Osteoblast (primary cell): ENCODE data around the gene STIP1. TPM values are rescaled to one million over a fixed set of nuclear protein-coding genes. Genes with fewer than 3 reads are reported as not detected.

Source experiments
- DNase-seq: peaks from one replicate; pipeline ENCODE4 v3.0.0; 2011; ENCODE audit warnings: low spot score, mixed read lengths; ENCODE audit not compliant: insufficient read length; ENCODE audit errors: missing footprints
- H2AFZ ChIP-seq: 2 replicates; pipeline ENCODE4 v1.6.0; 2011; ENCODE audit warnings: mild to moderate bottlenecking, low read length
- H3K27ac ChIP-seq: 2 replicates; pipeline ENCODE4 v1.5.1; 2011; ENCODE audit warnings: mild to moderate bottlenecking, low read depth, low read length, moderate library complexity
- H3K27me3 ChIP-seq: 2 replicates; pipeline ENCODE4 v1.6.0; 2012; ENCODE audit warnings: mild to moderate bottlenecking, control low read depth, inconsistent platforms, low read length, moderate library complexity; ENCODE audit not compliant: insufficient read depth
- H3K36me3 ChIP-seq: 2 replicates; pipeline ENCODE4 v1.5.1; 2011; ENCODE audit warnings: mild to moderate bottlenecking, low read length, control low read depth, moderate library complexity; ENCODE audit not compliant: insufficient read depth
- H3K4me1 ChIP-seq: 2 replicates; pipeline ENCODE4 v1.5.1; 2011; ENCODE audit warnings: mild to moderate bottlenecking, low read length, control low read depth, moderate library complexity; ENCODE audit not compliant: insufficient read depth
- H3K4me2 ChIP-seq: 2 replicates; pipeline ENCODE4 v1.6.0; 2011; ENCODE audit warnings: mild to moderate bottlenecking, low read length; ENCODE audit not compliant: insufficient read depth
- H3K4me3 ChIP-seq: fragments of 200-600 bp; sonication (generic); 3 replicates; pipeline ENCODE4 v1.5.1; 2012; ENCODE audit warnings: mild to moderate bottlenecking, low read length, inconsistent platforms; ENCODE audit not compliant: insufficient read depth
- H3K79me2 ChIP-seq: 2 replicates; pipeline ENCODE4 v1.6.0; 2012; ENCODE audit warnings: mild to moderate bottlenecking, low read length, control low read depth, inconsistent platforms; ENCODE audit not compliant: insufficient read depth
- H3K9me3 ChIP-seq: 2 replicates; pipeline ENCODE4 v1.5.1; 2011; ENCODE audit warnings: low read depth, low read length, control low read depth
- H4K20me1 ChIP-seq: 2 replicates; pipeline ENCODE4 v1.6.0; 2012; ENCODE audit warnings: mild to moderate bottlenecking, low read length, control low read depth; ENCODE audit not compliant: insufficient read depth
- CTCF ChIP-seq: IDR thresholded peaks from 2 replicates; pipeline ENCODE4 v1.5.1; 2011; ENCODE audit warnings: mild to moderate bottlenecking, low read depth, low read length, moderate library complexity; ENCODE audit errors: extremely low read depth
- total RNA-seq: library from RNA; depleted of rRNA; stranded (reverse); fragments of >200 nt; gene quantifications from 2 replicates; pipeline ENCODE4 v1.2.3, GENCODE V29; 2012

Gene STIP1
- total RNA-seq, 1 donor = 94.5 TPM

- Histone ChIP-seq H3K9me3 (no peaks in the 10 kb centered on the region), H3K4me2 (peak overlapping the region; percentile 94), H2AFZ (no peak overlapping the region), H3K79me2 (peaks cover 26% of the 10 kb centered on the region), H3K27me3 (no peaks in the 10 kb centered on the region), H4K20me1 (peaks cover 6% of the 10 kb centered on the region), H3K4me1 (peaks cover 35% of the 10 kb centered on the region), H3K36me3 (peaks cover 5% of the 10 kb centered on the region), H3K27ac (no peak overlapping the region), H3K4me3 (no peak overlapping the region)
- no peak for TF ChIP-seq CTCF
- DNase-seq = no peak
Measured at GRCh38 chr11:64183890-64184289, 2.1 kb upstream of the STIP1 start.

GRCh38 chr11:64185175-64185692 is 737 bp upstream of the STIP1 start:
- Histone ChIP-seq H3K4me3 (peak overlapping the region; percentile 83), H3K27ac (peak overlapping the region; percentile 91), H3K36me3 (peaks cover 5% of the 10 kb centered on the region), H3K27me3 (no peaks in the 10 kb centered on the region), H4K20me1 (peaks cover 6% of the 10 kb centered on the region), H3K79me2 (peaks cover 26% of the 10 kb centered on the region), H3K4me2 (peak overlapping the region; percentile 94), H2AFZ (peak overlapping the region; percentile 93), H3K4me1 (peaks cover 35% of the 10 kb centered on the region), H3K9me3 (no peaks in the 10 kb centered on the region)
- no peak for DNase-seq
- peak; percentile 28 for TF ChIP-seq CTCF

- Histone ChIP-seq H3K27ac (no peak overlapping the region), H3K36me3 (peaks cover 5% of the 10 kb centered on the region), H3K79me2 (peaks cover 36% of the 10 kb centered on the region), H2AFZ (no peak overlapping the region), H3K4me3 (no peak overlapping the region), H3K4me1 (peaks cover 22% of the 10 kb centered on the region), H3K9me3 (no peaks in the 10 kb centered on the region), H4K20me1 (peaks cover 6% of the 10 kb centered on the region), H3K4me2 (no peak overlapping the region), H3K27me3 (no peaks in the 10 kb centered on the region)
- DNase-seq = peak; percentile 38
- TF ChIP-seq CTCF = no peak
Measured at GRCh38 chr11:64186492-64187165, 658 bp downstream of the STIP1 start.

- TF ChIP-seq CTCF = no peak
- H3K27ac ChIP-seq = no peak overlapping the region
- no peaks in the 10 kb centered on the region for H3K4me1 ChIP-seq
- H3K36me3 ChIP-seq = peaks cover 58% of the 10 kb centered on the region
- DNase-seq = peak; percentile 11
- H3K4me2 ChIP-seq = no peak overlapping the region
- H2AFZ ChIP-seq = no peak overlapping the region
- H3K9me3 ChIP-seq = no peaks in the 10 kb centered on the region
- no peaks in the 10 kb centered on the region for H3K27me3 ChIP-seq
- H4K20me1 ChIP-seq = peaks cover 17% of the 10 kb centered on the region
- peaks cover 47% of the 10 kb centered on the region for H3K79me2 ChIP-seq
- no peak overlapping the region for H3K4me3 ChIP-seq
Measured at GRCh38 chr11:64192434-64192833, 6.5 kb downstream of the STIP1 start.
